Measurements from ENCODE around the gene NKPD1. TPM values are rescaled to one million over a fixed set of nuclear protein-coding genes. Genes with fewer than 3 reads are reported as not detected.

The NKPD1 gene
- total and polyA plus RNA-seq, 9 of the 15 experiments (the other 6 are each of a cell fraction or from before 2014, with no cell fraction given): 0.03 to 0.09 (median 0.04) TPM; not detected in 5

GRCh38 chr19:45154064-45154827, 6.5 kb downstream of the NKPD1 start (continued):
- TF ChIP-seq, protein P1, sequence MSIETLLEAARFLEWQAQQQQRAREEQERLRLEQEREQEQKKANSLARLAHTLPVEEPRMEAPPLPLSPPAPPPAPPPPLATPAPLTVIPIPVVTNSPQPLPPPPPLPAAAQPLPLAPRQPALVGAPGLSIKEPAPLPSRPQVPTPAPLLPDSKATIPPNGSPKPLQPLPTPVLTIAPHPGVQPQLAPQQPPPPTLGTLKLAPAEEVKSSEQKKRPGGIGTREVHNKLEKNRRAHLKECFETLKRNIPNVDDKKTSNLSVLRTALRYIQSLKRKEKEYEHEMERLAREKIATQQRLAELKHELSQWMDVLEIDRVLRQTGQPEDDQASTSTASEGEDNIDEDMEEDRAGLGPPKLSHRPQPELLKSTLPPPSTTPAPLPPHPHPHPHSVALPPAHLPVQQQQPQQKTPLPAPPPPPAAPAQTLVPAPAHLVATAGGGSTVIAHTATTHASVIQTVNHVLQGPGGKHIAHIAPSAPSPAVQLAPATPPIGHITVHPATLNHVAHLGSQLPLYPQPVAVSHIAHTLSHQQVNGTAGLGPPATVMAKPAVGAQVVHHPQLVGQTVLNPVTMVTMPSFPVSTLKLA (conservative IDR thresholded peaks at IDR 0.05): peak in 1 of 2 experiments; percentile 95; a peak in 2 of 4 replicates
- TF ChIP-seq, protein P2, sequence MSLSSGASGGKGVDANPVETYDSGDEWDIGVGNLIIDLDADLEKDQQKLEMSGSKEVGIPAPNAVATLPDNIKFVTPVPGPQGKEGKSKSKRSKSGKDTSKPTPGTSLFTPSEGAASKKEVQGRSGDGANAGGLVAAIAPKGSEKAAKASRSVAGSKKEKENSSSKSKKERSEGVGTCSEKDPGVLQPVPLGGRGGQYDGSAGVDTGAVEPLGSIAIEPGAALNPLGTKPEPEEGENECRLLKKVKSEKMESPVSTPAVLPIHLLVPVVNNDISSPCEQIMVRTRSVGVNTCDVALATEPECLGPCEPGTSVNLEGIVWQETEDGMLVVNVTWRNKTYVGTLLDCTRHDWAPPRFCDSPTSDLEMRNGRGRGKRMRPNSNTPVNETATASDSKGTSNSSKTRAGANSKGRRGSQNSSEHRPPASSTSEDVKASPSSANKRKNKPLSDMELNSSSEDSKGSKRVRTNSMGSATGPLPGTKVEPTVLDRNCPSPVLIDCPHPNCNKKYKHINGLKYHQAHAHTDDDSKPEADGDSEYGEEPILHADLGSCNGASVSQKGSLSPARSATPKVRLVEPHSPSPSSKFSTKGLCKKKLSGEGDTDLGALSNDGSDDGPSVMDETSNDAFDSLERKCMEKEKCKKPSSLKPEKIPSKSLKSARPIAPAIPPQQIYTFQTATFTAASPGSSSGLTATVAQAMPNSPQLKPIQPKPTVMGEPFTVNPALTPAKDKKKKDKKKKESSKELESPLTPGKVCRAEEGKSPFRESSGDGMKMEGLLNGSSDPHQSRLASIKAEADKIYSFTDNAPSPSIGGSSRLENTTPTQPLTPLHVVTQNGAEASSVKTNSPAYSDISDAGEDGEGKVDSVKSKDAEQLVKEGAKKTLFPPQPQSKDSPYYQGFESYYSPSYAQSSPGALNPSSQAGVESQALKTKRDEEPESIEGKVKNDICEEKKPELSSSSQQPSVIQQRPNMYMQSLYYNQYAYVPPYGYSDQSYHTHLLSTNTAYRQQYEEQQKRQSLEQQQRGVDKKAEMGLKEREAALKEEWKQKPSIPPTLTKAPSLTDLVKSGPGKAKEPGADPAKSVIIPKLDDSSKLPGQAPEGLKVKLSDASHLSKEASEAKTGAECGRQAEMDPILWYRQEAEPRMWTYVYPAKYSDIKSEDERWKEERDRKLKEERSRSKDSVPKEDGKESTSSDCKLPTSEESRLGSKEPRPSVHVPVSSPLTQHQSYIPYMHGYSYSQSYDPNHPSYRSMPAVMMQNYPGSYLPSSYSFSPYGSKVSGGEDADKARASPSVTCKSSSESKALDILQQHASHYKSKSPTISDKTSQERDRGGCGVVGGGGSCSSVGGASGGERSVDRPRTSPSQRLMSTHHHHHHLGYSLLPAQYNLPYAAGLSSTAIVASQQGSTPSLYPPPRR (CRISPR knock-in tag; IDR thresholded peaks at IDR 0.05; ENCODE audit: borderline replicate concordance): no peak; the same call in 1 of the 2 replicates
- TF ChIP-seq SMAD2 (IDR thresholded peaks at IDR 0.05; ENCODE audit: low read depth, low read length) (no peak), DNMT1 (IDR thresholded peaks at IDR 0.05) (no peak), SAP30 (IDR thresholded peaks at IDR 0.05; ENCODE audit: borderline replicate concordance, insufficient read depth, low read depth, low read length, poor library complexity, severe bottlenecking) (no peak), SNRNP70 (optimal IDR thresholded peaks at IDR 0.05; ENCODE audit: low read depth, low read length) (no peak), CBX3 (IDR thresholded peaks at IDR 0.05; ENCODE audit: borderline replicate concordance in 1 of 2, low read length in 2 of 2) (no peak), ZHX1 (conservative IDR thresholded peaks at IDR 0.05; ENCODE audit: low read length) (no peak), LCOR (CRISPR knock-in tag; IDR thresholded peaks at IDR 0.05) (peak; percentile 99), CREBBP (IDR thresholded peaks at IDR 0.05; ENCODE audit: low read depth, low read length) (no peak), MBD2 (IDR thresholded peaks at IDR 0.05; ENCODE audit: borderline replicate concordance, low read depth) (no peak; the same call in 1 of the 2 replicates), DEAF1 (CRISPR knock-in tag; IDR thresholded peaks at IDR 0.05) (no peak)
- TF ChIP-seq, protein P3, sequence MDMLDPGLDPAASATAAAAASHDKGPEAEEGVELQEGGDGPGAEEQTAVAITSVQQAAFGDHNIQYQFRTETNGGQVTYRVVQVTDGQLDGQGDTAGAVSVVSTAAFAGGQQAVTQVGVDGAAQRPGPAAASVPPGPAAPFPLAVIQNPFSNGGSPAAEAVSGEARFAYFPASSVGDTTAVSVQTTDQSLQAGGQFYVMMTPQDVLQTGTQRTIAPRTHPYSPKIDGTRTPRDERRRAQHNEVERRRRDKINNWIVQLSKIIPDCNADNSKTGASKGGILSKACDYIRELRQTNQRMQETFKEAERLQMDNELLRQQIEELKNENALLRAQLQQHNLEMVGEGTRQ (CRISPR knock-in tag; IDR thresholded peaks at IDR 0.05): peak; percentile 86

Measured in K562 (cell line).